ENCODE data around the gene HS6ST2.

The HS6ST2 gene

DNA sequence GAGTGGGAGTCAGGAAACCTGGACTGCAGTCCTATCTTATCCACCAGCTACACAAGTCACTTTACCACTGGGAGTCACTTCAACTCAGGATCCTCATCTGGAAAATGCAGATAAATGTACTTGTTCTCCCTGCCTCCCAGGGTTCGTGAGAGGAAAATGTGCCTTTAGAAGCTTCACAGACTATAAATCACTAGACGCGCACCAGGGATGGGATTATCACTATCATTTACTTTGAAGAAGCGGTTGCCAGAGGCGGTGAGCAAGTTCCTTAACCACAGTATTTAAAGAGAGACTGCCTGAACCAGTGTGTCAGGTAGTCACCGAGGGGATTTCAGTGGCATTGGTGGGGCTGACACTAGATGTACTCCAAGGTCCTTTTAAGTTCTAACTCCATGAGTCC is 219.5 kb downstream of the HS6ST2 start:
- DNase-seq = no peak

DNA sequence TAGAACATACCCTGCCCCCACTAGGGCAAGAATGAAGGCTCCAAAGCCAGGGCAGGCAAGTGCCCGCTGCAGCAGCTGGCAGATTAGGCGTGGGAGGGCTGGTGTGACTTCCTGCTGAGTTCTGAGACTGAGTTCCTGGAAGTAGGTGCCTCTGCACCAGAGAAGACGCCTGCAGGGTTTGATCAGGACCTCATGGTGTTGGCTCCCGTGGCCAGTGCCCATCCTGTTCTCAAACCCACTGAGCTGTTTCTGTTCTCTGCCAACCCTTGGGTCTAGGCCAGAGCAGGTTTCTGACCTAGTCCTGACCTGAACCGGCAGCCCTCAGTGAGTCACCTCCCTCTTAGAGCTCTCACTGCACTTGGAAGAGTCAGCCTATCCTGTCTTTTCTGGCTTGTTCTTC is 220.7 kb downstream of the HS6ST2 start:
- peak; percentile 53 for DNase-seq

DNA sequence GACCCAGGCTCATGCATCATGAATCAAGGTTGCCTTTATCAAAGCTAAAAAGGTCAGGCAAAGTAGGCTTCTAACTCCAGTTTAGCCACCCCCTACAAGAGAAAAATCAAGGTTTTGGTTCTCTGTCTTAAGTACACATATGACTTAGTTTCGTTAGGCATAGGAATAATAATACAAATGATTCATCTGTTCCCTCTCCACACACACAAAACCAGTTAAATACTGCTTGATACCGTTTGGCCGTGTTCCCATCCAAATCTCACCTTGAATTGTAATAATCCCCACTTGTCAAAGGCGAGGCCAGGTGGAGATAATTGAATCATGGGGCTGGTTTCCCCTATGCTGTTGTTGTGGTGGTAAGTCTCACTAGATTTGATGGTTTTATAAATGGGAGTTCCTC is 226.2 kb downstream of the HS6ST2 start:
- DNase-seq = no peak

DNA sequence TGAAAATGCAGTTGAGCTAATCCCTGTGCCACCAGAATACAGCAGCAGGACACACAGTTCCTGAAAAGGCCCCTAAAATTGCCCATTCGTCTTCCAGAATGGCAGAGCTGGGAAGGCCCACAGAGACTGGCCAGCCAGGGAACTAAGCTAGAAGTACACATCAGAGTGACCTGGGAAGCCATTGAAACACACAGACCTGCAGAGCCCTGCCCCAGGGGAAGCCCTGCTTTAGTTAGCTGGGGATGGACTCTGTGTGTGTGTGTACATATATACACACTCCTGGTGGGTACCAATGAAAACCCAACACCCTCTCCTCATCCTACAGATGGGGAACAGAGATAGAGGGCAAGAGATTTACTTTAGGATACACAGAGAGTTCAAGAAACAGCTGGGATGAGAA is 227.7 kb downstream of the HS6ST2 start:
- DNase-seq = no peak

DNA sequence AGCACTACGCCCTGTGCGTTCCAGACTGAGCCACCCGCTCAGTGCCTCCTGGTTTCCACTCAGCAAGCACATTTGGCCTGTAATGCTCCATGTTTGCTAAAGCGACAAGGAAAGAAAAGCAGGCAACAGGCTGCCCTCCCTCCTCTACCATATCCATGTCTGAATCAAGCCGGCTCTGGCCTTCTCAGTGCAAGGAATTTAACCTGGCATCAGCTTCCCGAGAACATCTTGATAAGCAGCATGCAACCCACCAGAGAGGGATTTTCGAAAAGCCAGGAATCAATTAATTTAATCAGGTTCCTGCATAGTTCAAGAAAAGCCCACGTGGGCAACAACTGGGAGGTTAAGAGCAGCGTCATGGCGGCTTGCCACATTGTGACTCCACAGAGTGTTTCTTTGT is 228.2 kb downstream of the HS6ST2 start:
- DNase-seq = no peak

DNA sequence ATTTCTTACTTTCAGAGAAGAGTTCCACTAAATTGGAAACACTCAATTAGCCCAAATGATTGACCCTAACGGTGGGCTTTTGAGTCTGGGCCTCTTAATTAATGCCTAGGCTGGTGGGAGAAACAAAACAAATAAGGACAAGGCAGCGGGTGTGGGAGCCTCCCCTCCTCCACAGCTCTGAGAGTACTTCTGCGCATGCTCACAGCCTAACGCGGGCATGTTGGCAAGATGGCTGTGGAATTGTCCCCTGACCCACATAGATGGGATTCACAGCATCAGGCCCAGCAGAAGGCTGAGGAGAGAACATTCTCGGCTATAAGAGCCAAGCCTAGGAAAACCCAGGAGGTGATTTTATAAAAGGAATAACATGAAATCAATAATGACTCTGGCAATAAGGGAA is 230.1 kb downstream of the HS6ST2 start:
- no peak for DNase-seq

DNA sequence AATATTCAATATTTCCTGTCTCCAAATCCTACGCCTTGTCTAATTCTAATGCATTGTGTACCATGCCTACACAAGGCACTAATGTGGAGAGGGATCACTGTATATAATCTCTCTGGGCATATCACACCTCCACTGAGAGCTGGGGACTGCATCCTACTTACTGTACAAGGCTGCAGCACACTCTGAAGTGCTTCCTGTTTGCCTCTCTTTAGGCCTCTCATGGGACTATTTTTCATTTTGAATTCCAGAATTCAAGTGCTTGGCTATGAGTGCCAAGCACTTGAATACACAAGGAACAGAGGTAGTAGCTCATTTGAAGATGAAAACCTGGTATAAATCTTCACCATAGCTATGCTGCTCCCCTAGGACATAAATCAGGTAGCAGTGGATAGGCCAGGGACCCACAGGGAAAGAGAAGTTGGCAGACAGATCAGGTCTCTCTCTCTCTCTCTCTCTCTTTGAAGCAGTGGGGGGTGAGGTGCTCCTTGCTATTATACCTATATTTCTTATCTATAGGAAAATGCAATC is 239.9 kb downstream of the HS6ST2 start:
- DNase-seq = no peak

DNA sequence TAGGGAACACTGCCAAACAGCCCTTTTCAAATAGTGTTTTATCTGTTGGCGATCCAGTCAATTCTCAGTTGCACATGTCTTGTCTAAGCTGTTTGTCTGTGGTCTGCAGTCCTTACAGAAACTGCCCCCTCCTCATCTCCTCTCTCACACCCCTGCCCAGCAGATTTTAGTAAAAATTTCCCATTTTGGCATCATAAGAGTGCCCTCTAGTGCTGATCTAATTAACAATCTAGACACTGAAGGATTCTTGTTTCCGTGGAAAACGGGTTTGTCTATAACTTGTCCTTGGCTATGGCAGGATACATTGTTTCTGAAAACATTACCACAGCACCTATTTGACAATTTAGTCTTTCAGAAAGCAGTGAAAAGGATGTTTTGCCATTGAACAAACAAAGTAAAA is 242.4 kb downstream of the HS6ST2 start:
- DNase-seq = no peak

DNA sequence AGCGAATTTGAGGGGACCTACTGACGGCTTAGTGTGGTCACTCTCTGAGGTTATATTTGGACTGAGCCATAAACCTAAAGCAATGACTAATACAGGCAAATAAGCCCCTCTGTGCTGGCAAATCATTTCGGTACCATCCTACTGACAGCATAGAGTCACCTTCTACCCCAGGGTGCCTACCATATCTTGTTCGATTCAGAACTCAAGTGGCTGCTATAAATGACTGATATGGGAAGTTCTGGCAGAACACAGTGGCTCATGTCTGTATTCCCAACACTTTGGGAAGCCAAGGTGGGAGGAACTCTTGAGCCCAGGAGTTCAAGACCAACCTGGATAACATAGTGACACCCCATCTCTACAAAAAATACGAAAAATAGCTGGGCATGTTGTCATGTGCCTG is 243.5 kb downstream of the HS6ST2 start:
- DNase-seq = no peak

DNA sequence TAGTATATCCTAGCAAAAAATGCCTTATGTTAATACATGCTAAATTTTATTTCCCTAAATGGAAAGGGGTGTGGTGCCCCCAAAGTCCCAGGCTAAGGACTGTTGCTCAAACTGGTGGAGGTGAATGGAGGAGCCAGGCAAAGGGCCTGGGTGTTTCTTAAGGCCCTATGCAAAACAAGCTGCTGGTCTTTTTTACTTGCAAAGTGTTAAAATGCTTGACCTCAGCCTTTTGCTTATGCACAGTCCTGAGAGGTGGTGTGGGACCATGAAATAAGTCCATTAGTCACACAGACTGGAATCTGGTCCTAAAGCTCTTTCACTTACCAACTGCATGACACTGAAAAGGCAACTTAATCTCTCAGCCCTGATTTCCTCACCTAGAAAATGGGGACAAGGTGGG is 246.1 kb downstream of the HS6ST2 start:
- DNase-seq = no peak

DNA sequence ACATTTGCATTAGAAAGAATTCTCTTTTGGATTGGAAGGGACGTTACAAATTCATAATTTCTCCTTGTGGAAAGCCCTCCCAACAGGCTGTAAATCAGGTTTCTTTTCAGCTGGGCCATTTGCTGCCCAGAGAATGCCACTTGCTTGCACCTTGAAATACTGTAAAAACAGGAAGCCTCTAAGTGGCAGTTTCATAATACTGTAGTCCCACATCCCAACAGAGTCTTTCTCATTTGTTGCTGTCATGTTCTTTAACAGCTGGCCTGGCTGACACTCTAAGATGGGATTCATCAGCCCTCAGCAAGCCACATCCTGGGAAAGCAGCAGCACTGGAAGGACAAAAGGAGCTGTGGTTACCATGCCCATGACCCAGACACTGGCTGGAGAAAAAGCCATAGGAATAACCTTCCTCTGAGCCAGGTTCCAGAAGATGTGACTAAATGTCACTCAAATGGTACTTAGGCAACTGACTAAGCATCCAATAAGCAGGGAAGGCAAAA is 247.7 kb downstream of the HS6ST2 start:
- no peak for DNase-seq

DNA sequence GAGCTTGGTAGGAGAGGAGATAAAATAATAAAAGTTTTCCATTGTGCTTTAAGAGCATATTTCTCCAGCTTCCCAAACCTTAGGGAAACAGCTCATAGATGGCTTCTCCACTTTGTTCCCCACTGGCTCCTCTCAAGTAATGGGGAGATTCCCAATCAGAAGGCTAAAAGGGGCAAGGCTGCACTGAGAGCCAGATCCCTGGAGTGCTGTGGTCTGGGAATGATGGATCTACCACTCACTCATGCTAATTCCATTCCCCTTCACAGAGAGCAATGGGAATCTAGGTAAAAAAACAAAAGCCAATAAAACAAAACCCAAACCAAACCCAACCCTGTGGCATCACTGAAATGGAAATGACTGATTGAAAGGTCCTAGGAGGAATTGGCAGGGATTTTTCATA is 249.9 kb downstream of the HS6ST2 start:
- no peak for DNase-seq

DNA sequence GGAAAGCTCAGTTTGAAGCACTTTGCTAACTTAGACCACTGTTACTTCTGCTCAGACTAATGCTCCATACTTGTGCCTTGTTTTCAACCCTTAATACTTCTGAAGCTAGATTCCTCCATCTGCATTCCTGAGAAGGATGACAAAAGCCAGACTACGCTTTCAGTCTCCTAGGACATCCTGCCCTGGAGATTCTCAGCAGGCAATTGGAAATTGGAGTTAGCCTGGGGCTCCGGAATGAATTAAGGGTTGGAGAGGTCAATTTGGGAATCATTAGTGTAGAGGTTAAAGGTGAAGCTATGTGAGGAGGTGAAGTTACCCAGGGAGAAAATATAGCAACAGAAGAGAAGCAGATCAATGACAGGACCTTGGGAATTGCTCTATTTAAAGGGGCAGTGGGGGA is 253.7 kb downstream of the HS6ST2 start:
- DNase-seq = no peak

DNA sequence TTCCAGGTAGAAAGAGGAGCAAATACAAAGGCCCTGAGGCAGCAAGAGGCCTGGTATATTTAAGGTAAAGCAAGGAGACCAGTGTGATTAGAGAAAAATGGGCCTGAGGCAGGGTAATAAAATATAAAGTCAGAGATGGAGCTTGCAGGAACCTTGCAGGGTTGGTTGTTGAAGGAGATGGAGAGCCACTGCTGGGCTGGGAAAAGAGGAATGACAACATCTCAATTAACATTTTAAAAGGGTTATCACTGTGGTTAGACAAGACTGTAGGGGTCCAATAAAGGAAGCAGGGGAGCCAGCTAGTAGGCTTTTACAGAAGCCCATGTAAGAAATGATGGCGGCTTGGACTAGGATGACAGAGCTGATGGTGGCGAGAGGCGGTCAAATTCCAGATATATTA is 264.0 kb downstream of the HS6ST2 start:
- DNase-seq = no peak

DNA sequence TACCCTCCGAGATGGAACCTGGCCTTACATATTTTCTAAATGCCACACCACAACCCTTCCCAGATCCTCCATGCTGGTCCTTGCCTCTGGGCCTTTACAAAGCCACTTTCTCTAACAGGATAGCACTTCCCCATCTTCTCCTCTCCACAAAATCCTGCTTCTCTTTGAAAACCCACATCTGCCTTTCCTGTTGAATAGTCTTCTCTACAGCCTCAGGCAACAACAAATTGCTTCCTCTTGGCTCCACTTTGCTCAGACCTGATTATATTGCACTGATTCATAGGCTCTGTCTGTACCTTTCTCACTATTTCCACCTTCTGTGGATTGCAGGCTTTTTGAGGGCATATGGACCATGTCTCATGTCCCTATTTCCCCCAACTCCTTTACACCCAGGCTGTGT is 265.9 kb downstream of the HS6ST2 start:
- no peak for DNase-seq

DNA sequence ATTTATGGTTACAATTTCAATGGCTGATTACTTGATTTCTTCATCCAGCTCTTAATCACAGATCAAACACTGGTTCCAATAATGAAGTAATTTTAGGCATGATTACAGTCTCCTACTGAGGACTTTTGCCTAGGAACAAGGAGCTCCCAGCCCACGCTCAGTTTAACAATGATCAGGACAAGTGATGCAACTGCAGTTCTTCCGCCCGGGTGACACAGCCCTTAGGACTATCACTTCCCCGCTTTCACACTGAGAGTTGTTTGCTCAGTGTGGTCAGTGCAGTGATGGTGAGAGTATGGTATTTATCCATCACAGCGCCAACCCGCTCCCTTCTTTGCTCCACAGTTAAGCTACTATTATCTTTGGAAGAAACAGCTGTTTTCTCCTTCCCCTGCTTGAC is 266.4 kb downstream of the HS6ST2 start:
- no peak for DNase-seq

DNA sequence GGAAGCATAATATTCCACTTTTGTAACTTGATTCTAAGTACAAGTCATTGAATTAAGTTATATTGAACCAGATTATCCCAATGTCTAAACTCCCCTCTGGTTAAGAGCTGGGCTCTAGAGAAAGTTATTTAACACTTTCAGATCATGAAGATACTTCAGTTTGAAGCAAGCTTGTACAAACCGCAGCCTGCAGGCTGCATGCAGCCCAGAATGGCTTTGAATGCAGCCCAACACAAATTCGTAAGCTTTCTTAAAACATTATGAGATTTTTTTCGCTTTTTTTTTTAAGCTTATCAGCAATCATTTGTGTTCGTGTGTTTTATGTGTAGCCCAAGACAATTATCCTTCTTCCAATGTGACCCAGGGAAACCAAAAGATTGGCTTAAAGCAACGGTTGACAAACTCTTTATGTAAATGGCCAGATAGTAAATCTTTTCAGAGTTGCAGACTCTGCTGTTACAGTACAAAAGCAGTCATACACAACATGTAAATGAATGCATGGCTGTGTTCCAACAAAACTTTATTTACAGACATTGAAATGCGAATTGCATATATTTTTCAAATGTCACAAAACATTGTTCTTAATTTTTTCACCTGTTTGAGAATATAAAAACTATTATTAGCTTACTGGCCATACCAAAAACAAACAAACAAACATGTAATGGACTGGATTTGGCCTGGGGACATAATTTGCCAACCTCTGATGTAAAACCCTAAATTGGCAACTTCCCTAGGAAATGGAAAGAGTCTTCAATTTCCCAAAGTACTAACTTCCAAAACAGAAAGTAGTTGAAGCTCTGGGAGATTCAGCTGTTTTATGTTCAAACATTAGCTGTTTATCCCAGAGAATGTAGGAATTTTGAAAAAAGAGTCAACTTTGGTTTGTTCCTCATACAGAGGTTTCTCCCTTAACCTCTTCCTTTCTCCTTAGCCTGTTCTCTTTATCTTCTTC is 268.5 kb downstream of the HS6ST2 start:
- no peak for DNase-seq

DNA sequence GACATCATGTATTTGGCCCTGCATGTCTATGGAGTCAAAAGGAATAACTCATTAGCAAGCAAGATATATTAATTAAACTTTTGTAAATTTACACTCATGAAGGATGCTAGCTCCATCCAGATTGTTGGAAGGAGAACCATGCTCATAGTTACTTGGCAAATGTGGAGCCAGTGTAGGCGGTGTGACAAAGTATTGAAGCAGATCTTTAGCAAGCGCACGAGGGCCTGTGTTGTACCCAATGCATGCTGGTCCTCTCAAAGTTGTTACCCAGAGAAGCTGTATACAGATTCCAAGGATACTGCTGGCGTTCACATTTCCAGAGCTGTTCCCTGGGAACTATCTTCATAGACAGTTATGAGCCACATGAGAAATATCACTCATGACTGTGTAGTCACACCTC is 273.2 kb downstream of the HS6ST2 start:
- no peak for DNase-seq

DNA sequence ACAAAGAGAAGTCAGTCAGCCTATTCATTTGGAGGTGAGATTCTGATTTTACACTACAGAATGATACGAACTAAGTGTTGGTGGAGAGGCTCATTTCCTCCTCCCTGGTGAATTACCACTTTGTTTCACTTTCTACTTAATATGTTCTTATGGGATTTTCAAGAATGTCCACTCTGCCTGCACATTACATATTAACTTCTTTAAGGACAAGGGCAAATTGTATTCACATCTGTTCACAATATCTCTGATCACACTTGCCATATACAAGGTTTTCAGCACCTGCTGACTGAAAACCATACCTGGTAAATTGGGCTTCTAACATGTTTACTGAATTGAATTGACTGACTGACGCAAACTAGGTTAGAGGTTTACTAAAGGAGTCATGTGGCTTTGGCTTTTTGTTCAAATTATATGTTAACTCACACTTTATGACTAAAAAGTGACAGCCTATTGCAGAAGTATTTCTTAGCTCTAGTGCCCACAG is 281.2 kb downstream of the HS6ST2 start:
- DNase-seq = no peak

DNA sequence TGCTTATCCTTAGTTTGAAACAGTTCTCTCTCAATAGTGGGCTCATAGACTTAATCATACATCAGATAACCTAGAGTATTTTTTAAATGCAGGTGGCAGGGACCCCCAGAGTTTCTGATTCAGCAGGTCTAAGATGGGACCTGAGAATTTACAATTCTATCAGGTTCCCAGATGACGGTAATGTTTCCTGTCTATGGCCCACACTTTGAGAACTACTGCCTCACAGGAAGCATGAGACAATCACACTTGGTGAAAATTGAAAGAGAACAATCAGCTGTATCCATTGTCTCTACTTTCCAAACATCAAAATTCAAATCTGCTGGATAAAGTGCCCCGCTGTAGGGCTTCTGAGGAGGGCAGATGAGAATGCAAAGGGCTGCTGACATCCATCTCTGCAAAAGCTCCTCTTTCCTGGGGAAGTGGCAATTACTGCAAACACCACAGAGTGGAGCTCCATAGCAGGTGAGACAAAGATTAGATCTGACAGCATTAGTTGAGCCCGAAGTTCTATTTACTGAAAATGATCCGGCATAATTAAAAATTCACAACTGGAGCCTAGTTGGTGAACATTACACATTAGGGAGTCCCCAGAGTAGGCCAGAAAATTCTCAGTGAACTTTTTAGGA is 281.8 kb downstream of the HS6ST2 start:
- DNase-seq = no peak

DNA sequence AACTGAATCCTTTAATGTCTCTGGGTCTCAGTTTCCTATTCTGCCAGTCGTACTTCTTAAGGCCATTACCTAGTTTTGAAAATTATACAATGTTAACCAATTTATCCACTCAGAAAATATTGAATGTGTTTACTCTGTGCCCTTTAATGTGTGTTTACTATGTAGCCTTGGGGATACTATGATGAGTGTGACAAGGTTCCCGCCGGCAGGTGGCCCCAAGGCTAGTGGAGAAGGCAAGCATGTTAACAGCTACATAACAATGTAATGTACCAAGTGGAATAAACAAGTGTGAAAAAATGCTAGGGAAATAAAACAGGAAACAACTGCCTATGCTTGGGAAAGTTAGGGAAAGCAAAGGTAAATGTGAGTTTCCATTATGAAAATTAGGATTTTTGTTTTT is 282.3 kb downstream of the HS6ST2 start:
- DNase-seq = no peak

DNA sequence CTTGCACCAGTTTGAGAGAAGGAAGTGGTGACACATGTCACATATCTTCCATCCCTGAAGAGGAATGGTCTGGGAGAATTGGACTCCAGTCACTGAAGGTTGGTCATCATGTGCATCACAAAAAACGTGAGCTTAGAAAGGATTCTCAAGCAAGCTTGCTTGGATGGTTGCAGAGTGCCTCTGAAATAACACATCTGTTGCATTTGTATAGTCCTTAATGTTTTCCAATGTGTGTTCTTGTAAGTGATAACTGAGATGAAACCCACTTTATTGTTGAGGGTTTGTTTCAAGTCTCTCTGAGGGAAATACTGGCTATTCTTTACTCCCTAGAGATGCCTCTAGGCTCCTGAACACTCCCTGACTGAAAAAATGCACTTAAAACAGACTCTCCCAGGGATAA is 285.1 kb downstream of the HS6ST2 start:
- no peak for DNase-seq

DNA sequence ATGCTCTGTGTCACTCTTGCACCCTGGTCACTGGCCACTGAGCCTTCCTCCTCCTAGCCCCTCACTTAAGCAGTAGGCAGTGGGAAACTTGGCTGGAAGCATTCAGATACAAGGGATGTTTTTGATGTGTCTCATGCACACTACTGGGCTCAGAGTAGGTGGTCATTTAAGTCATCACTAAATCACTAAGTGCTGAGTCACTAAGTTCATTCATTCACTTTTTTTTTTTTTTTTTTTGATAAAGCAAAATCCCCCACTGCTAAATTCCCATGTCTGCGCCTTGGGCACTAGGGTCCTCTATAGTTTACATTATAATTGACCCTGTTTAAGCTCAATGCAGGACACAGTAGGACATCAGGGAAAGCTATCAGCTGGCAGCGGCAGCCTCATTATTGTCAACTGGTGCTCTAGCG is 287.2 kb downstream of the HS6ST2 start:
- no peak for DNase-seq

DNA sequence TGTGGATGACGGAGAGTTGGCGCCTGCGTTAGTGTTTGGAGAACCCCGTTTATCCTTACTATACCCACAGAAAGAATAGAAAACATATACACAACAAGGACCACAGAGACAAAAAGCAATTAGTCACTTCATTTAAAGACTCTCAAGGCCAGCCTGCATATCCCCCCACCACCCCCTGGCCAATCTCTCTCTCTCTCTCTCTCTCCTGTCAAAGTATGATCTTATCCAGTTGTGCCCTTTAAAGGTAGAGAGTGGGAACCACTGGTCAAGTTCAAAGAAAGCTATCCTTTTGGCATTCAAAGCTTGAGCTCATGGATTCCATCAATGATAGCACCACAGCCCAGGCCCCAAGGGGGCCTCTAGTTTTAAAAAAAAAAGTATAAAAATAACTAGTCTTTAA is 289.3 kb downstream of the HS6ST2 start:
- no peak for DNase-seq
